ENCODE results near the gene ACTN4.

DNA sequence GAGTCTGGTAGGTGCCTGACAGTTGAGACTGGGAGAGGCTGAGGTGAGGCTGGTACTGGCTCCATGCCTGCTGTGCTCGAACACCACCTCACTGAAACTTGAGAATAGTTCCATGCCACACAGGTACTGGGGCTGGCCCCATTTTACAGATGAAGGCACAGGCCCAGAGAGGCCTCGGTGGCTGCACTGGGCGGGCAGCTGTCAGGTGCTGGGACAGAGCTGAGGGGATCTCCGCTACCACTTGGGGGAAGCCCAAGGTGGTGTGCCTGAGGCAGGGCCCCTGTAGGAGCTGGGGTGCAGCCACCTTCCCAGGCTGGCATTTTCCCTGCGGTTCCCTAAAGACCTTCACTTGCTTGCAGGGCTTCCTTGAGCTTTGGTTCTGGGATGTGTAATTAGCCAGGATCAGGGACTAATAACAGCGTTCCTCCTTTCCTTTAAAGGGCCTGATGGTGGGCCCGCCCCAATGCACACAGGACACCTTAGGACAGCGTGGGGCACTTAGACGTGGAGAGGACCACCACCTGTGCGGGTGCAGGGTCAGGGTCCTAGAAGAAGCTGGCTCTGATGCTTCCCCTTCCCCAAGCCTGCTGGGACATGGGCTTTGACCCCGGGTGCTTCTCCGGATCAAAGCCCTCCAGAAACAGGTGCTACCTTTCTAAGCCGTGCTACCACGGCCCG, 73.2 kb downstream of the ACTN4 start:
- TF ChIP-seq, protein P1, sequence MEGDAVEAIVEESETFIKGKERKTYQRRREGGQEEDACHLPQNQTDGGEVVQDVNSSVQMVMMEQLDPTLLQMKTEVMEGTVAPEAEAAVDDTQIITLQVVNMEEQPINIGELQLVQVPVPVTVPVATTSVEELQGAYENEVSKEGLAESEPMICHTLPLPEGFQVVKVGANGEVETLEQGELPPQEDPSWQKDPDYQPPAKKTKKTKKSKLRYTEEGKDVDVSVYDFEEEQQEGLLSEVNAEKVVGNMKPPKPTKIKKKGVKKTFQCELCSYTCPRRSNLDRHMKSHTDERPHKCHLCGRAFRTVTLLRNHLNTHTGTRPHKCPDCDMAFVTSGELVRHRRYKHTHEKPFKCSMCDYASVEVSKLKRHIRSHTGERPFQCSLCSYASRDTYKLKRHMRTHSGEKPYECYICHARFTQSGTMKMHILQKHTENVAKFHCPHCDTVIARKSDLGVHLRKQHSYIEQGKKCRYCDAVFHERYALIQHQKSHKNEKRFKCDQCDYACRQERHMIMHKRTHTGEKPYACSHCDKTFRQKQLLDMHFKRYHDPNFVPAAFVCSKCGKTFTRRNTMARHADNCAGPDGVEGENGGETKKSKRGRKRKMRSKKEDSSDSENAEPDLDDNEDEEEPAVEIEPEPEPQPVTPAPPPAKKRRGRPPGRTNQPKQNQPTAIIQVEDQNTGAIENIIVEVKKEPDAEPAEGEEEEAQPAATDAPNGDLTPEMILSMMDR (IDR thresholded peaks at IDR 0.05) = no peak
- TF ChIP-seq POLR2A (IDR thresholded peaks at IDR 0.05) = no peak

Measured in heart left ventricle (tissue), 13 donors.